HCT116 (cell line): ENCODE measurements around the gene ATXN1. TPM values are rescaled to one million over a fixed set of nuclear protein-coding genes. Genes with fewer than 3 reads are reported as not detected.

ENCODE experiments used
- ATAC-seq: fragments of 200-7000 bp; cut with Tn5 transposase; 2 replicates; pipeline ENCODE4 v1.9.1; 2020; ENCODE audit warnings: mild to moderate bottlenecking, moderate library complexity
- BruUV-seq: library from RNA; stranded (reverse); fragments of 400-500 nt; replicated peaks from 2 replicates; lab custom pipeline; 2021; lab: Mats Ljungman, UMichigan
- CTCF ChIA-PET: fragments of 300-600 bp; sonication (Branson Sonifier 250); formaldehyde crosslinking; loops from one replicate; lab custom pipeline; 2021; ENCODE audit warnings: antibody characterized with exemption; lab: Charles Lee
- POLR2A ChIA-PET: fragments of 300-600, 350-600 bp; sonication (Branson Sonifier 250); formaldehyde crosslinking; loops from one replicate; lab custom pipeline; 2021; ENCODE audit warnings: antibody characterized with exemption; lab: Charles Lee
- RAD21 ChIA-PET, 2 experiments: fragments of 300-600 bp; sonication (Branson Sonifier 250); formaldehyde crosslinking; loops; one replicate each; lab custom pipeline; 2023; ENCODE audit warnings: low total read pairs in 2 of 2; ENCODE audit not compliant: uncharacterized antibody in 2 of 2, unreplicated experiment in 2 of 2, low non-redundant PET in 1 of 2; lab: Charles Lee
- DNase-seq: peaks from one replicate; pipeline ENCODE4 v3.0.0-alpha.2; 2010; ENCODE audit warnings: low read depth, low spot score
- H2AFZ ChIP-seq: fragments of 200-600 bp; shearing (Covaris generic), sonication (generic); 2 replicates; pipeline ENCODE4 v1.6.1; 2017; ENCODE audit warnings: low read depth, mixed run types, mixed read lengths, antibody characterized with exemption, low read length; ENCODE audit not compliant: poor library complexity, severe bottlenecking
- H3K27ac ChIP-seq: 2 replicates; pipeline ENCODE4 v1.5.1; 2012; ENCODE audit warnings: low read depth, low read length
- H3K27me3 ChIP-seq: fragments of 200-600 bp; sonication (generic); 2 replicates; pipeline ENCODE4 v1.6.1; 2016; ENCODE audit warnings: mixed run types, low read length, mixed read lengths; ENCODE audit not compliant: insufficient read depth
- H3K36me3 ChIP-seq, 2 experiments: fragments of 200-500 bp in 1 of 2; fragments of 200-600 bp in 1 of 2; sonication (Bioruptor generic) in 1 of 2; sonication (generic) in 1 of 2; 2 replicates each; pipeline versions ENCODE4 v1.5.1 to v1.6.1; 2014 to 2016; ENCODE audit warnings: low read length in 2 of 2, inconsistent platforms in 1 of 2, mixed read lengths in 1 of 2, mixed run types in 1 of 2; ENCODE audit not compliant: insufficient read depth in 2 of 2, control insufficient read depth in 1 of 2
- H3K4me1 ChIP-seq, 2 experiments: fragments of 200-600 bp in 1 of 2; sonication (generic) in 1 of 2; 2 replicates each; pipeline versions ENCODE4 v1.5.1 to v1.6.1; 2012 to 2017; ENCODE audit warnings: low read length in 2 of 2, inconsistent platforms in 1 of 2, mild to moderate bottlenecking in 1 of 2, mixed read lengths in 1 of 2, mixed run types in 1 of 2, moderate library complexity in 1 of 2; ENCODE audit not compliant: insufficient read depth in 2 of 2, control insufficient read depth in 1 of 2
- H3K4me2 ChIP-seq: fragments of 200-600 bp; sonication (generic); 2 replicates; pipeline ENCODE4 v1.6.1; 2017; ENCODE audit warnings: mixed run types, low read length, mixed read lengths
- H3K4me3 ChIP-seq, 2 experiments: fragments of 200-600 bp in 1 of 2; sonication (generic) in 1 of 2; replicated peaks in 1 of 2; 2 replicates each; pipeline ENCODE4 v1.5.1; 2011 to 2016; ENCODE audit warnings: low read length in 2 of 2, control low read depth in 1 of 2, low read depth in 1 of 2, mild to moderate bottlenecking in 1 of 2, mixed read lengths in 1 of 2, mixed run types in 1 of 2
- H3K79me2 ChIP-seq: fragments of 200-600 bp; sonication (generic); 2 replicates; pipeline ENCODE4 v1.6.1; 2017; ENCODE audit warnings: mild to moderate bottlenecking, mixed run types, low read length, moderate library complexity, mixed read lengths; ENCODE audit not compliant: insufficient read depth
- H3K9ac ChIP-seq: fragments of 200-600 bp; sonication (generic); 2 replicates; pipeline ENCODE4 v1.6.1; 2016; ENCODE audit warnings: low read length, mixed read lengths
- H3K9me2 ChIP-seq: fragments of 200-600 bp; sonication (generic), shearing (Covaris generic); 2 replicates; pipeline ENCODE4 v1.6.1; 2017; ENCODE audit warnings: mixed run types, mild to moderate bottlenecking, moderate library complexity; ENCODE audit not compliant: insufficient read depth
- H3K9me3 ChIP-seq, 2 experiments: fragments of 200-500 bp in 1 of 2; fragments of 200-600 bp in 1 of 2; sonication (Bioruptor generic) in 1 of 2; sonication (generic) in 1 of 2; 2 replicates each; pipeline ENCODE4 v1.6.1; 2014 to 2017; ENCODE audit warnings: low read length in 2 of 2, mixed read lengths in 2 of 2, inconsistent platforms in 1 of 2, low read depth in 1 of 2, mild to moderate bottlenecking in 1 of 2, mixed run types in 1 of 2, moderate library complexity in 1 of 2; ENCODE audit not compliant: control insufficient read depth in 1 of 2, insufficient read depth in 1 of 2
- H4K20me1 ChIP-seq: fragments of 200-600 bp; sonication (generic), shearing (Covaris generic); 2 replicates; pipeline ENCODE4 v1.6.1; 2017; ENCODE audit warnings: mixed run types, mild to moderate bottlenecking, moderate library complexity; ENCODE audit not compliant: insufficient read depth
- CBX3 ChIP-seq: IDR thresholded peaks from 2 replicates; pipeline ENCODE4 v1.6.1; 2012; ENCODE audit warnings: low read depth
- EGR1 ChIP-seq: IDR thresholded peaks from 2 replicates; pipeline ENCODE4 v1.6.1; 2012; ENCODE audit warnings: low read depth
- ELF1 ChIP-seq: IDR thresholded peaks from 2 replicates; pipeline ENCODE4 v1.6.1; 2012; ENCODE audit warnings: low read depth, borderline replicate concordance
- EZH2phosphoT487 ChIP-seq: fragments of 200-600 bp; IDR thresholded peaks from 2 replicates; pipeline ENCODE4 v1.6.1; 2018; ENCODE audit warnings: antibody characterized with exemption, borderline replicate concordance
- POLR2A ChIP-seq: IDR thresholded peaks from 2 replicates; pipeline ENCODE4 v1.7.0; 2011; ENCODE audit warnings: borderline replicate concordance; ENCODE audit not compliant: insufficient read depth, insufficient read length; ENCODE audit errors: extremely low read depth
- RAD21 ChIP-seq: IDR thresholded peaks from 2 replicates; pipeline ENCODE4 v1.6.1; 2012; ENCODE audit warnings: low read depth, mild to moderate bottlenecking
- SP1 ChIP-seq: IDR thresholded peaks from 2 replicates; pipeline ENCODE4 v1.6.1; 2012; ENCODE audit warnings: low read depth
- ZFX ChIP-seq: fragments of 450-650 bp; IDR thresholded peaks from 2 replicates; pipeline ENCODE4 v1.6.1; 2017
- intact Hi-C: fragments of 100-400 bp; cut with micrococcal nuclease; formaldehyde crosslinking; loops from 2 replicates; pipeline ENCODE4 v1.10.0; 2022
- total RNA-seq: library from RNA; stranded (reverse); gene quantifications from one replicate; pipeline ENCODE4 v1.2.1, GENCODE V29; 2021; ENCODE audit not compliant: unreplicated experiment
- TF ChIP-seq, protein P1 (sequence below), 3 experiments: fragments of 200-600 bp in 1 of 3; sonication (generic) in 1 of 3; IDR thresholded peaks in 2 of 3; conservative IDR thresholded peaks in 1 of 3; 2 replicates each; pipeline ENCODE4 v1.5.1; 2012 to 2017; ENCODE audit warnings: low read depth in 2 of 3, low read length in 2 of 3, antibody characterized with exemption in 1 of 3, borderline replicate concordance in 1 of 3, control low read depth in 1 of 3, mild to moderate bottlenecking in 1 of 3, mixed read lengths in 1 of 3, mixed run types in 1 of 3, moderate library complexity in 1 of 3; ENCODE audit not compliant: insufficient read depth in 1 of 3

ATXN1 gene
- total RNA-seq, 1 experiment from 2014 or later, result 21.0 TPM

GRCh38 chr6:16777794-16778193, 16.5 kb upstream of the ATXN1 start:
- H3K27me3 ChIP-seq, result no peaks in the 10 kb centered on the region
- no peak overlapping the region for H3K27ac ChIP-seq
- no peaks in the 10 kb centered on the region for H3K79me2 ChIP-seq
- no peak for TF ChIP-seq CBX3
- no peak for TF ChIP-seq POLR2A
- no peak for TF ChIP-seq EGR1
- TF ChIP-seq SP1, result no peak
- no peak for TF ChIP-seq RAD21
- TF ChIP-seq, protein P1, sequence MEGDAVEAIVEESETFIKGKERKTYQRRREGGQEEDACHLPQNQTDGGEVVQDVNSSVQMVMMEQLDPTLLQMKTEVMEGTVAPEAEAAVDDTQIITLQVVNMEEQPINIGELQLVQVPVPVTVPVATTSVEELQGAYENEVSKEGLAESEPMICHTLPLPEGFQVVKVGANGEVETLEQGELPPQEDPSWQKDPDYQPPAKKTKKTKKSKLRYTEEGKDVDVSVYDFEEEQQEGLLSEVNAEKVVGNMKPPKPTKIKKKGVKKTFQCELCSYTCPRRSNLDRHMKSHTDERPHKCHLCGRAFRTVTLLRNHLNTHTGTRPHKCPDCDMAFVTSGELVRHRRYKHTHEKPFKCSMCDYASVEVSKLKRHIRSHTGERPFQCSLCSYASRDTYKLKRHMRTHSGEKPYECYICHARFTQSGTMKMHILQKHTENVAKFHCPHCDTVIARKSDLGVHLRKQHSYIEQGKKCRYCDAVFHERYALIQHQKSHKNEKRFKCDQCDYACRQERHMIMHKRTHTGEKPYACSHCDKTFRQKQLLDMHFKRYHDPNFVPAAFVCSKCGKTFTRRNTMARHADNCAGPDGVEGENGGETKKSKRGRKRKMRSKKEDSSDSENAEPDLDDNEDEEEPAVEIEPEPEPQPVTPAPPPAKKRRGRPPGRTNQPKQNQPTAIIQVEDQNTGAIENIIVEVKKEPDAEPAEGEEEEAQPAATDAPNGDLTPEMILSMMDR (IDR thresholded peaks at IDR 0.05 in 2 of 3, conservative IDR thresholded peaks at IDR 0.05 in 1 of 3; ENCODE audit: borderline replicate concordance in 1 of 3, insufficient read depth in 1 of 3, low read depth in 2 of 3, low read length in 2 of 3), result no peak
- TF ChIP-seq ZFX, result no peak
- POLR2A ChIA-PET, result no interaction called here
- no peak for ATAC-seq
- no peak for DNase-seq
- H3K9me3 ChIP-seq, result no peaks in the 10 kb centered on the region
- RAD21 ChIA-PET, result no interaction called here
- no peak overlapping the region for H3K9ac ChIP-seq
- BruUV-seq, result no TSS peak
- no peak overlapping the region for H2AFZ ChIP-seq
- no peak overlapping the region for H3K4me3 ChIP-seq
- H3K4me1 ChIP-seq, result peaks cover 6 to 23% of the 10 kb centered on the region in 2 experiments; a peak in 3 of 4 replicates
- no peaks in the 10 kb centered on the region for H3K9me2 ChIP-seq
- no peaks in the 10 kb centered on the region for H4K20me1 ChIP-seq
- no peak overlapping the region for H3K4me2 ChIP-seq
- H3K36me3 ChIP-seq, result no peaks in the 10 kb centered on the region
- intact Hi-C loops, result no loop called here
- CTCF ChIA-PET, result no interaction called here

- peak; percentile 83 for ATAC-seq
- H3K9ac ChIP-seq, result no peak overlapping the region
- DNase-seq, result no peak
- H2AFZ ChIP-seq, result no peak overlapping the region
- POLR2A ChIA-PET, result no interaction called here
- H3K27ac ChIP-seq, result no peak overlapping the region
- no TSS peak for BruUV-seq
- H4K20me1 ChIP-seq, result no peaks in the 10 kb centered on the region
- H3K36me3 ChIP-seq, result no peaks in the 10 kb centered on the region
- RAD21 ChIA-PET, result no interaction called here
- H3K9me3 ChIP-seq, result no peaks in the 10 kb centered on the region
- CTCF ChIA-PET, result interaction anchor here (0.9 kb wide), 2 partner anchors 13 to 189 kb away, joined by 3 to 4 read pairs; no protein-coding TSS in a partner anchor
- intact Hi-C loops, result no loop called here
- H3K9me2 ChIP-seq, result no peaks in the 10 kb centered on the region
- TF ChIP-seq, protein P1 (IDR thresholded peaks at IDR 0.05 in 2 of 3, conservative IDR thresholded peaks at IDR 0.05 in 1 of 3; ENCODE audit: borderline replicate concordance in 1 of 3, insufficient read depth in 1 of 3, low read depth in 2 of 3, low read length in 2 of 3), result peak in 2 of 3 experiments; percentile 30 to 37; a peak in 3 of 6 replicates
- TF ChIP-seq RAD21 (no peak), CBX3 (no peak), ELF1 (no peak), EZH2phosphoT487 (no peak)
- no peak overlapping the region for H3K4me3 ChIP-seq
- H3K79me2 ChIP-seq, result no peaks in the 10 kb centered on the region
- no peaks in the 10 kb centered on the region for H3K27me3 ChIP-seq
- peaks cover 6 to 21% of the 10 kb centered on the region in 2 experiments; a peak in 3 of 4 replicates for H3K4me1 ChIP-seq
- no peak overlapping the region for H3K4me2 ChIP-seq
Measured at GRCh38 chr6:16776394-16777017, 15.2 kb upstream of the ATXN1 start.
